GM19372 (cell line): Measurements from ENCODE around the gene RABGEF1.
"Not testable (repeated sequence)": the region's sequence is repeated elsewhere in the genome, so short reads cannot be mapped to it uniquely, and the experiment has no call there.

ENCODE experiments used
- ATAC-seq: cut with Tn5 transposase; IDR thresholded peaks from one replicate; pipeline ENCODE4 v1.9.1; 2021; ENCODE audit warnings: mild to moderate bottlenecking, low read depth, moderate library complexity; ENCODE audit not compliant: unreplicated experiment

RABGEF1 gene

GRCh38 chr7:66740302-66740979, at the start of gene RABGEF1:
Gene RABGEF1, plus strand, starts transcription at chr7:66740733. Its CDS starts 31,167 bp downstream, at chr7:66771900.
- peak; percentile 86 for ATAC-seq

- ATAC-seq, result no peak
These were observed 47.2 kb upstream of the RABGEF1 start for GRCh38 chr7:66693331-66693730.

- no peak for ATAC-seq
These were observed 46.2 kb upstream of the RABGEF1 start for GRCh38 chr7:66694286-66694685.

- ATAC-seq, result not testable (repeated sequence)
These were observed 45.1 kb upstream of the RABGEF1 start for GRCh38 chr7:66695417-66695816.

- ATAC-seq, result not testable (repeated sequence)
These were observed 44.4 kb upstream of the RABGEF1 start for GRCh38 chr7:66696134-66696533.

- no peak for ATAC-seq
These were observed 43.8 kb upstream of the RABGEF1 start for GRCh38 chr7:66696774-66697191.

- ATAC-seq, result no peak
These were observed 42.8 kb upstream of the RABGEF1 start for GRCh38 chr7:66697449-66698438.

- no peak for ATAC-seq
These were observed 41.8 kb upstream of the RABGEF1 start for GRCh38 chr7:66698652-66699205.

- no peak for ATAC-seq
These were observed 40.5 kb upstream of the RABGEF1 start for GRCh38 chr7:66699998-66700397.

- no peak for ATAC-seq
These were observed 39.9 kb upstream of the RABGEF1 start for GRCh38 chr7:66700633-66701131.

GRCh38 chr7:66707825-66708224, 32.7 kb upstream of the RABGEF1 start:
- ATAC-seq, result no peak

GRCh38 chr7:66710752-66711151, 29.8 kb upstream of the RABGEF1 start:
- not testable (repeated sequence) for ATAC-seq

GRCh38 chr7:66713687-66714086, 26.8 kb upstream of the RABGEF1 start:
- no peak for ATAC-seq

GRCh38 chr7:66716634-66717033, 23.9 kb upstream of the RABGEF1 start:
- not testable (repeated sequence) for ATAC-seq

GRCh38 chr7:66720561-66720960, 20.0 kb upstream of the RABGEF1 start:
- ATAC-seq, result no peak

GRCh38 chr7:66725843-66726242, 14.7 kb upstream of the RABGEF1 start:
- ATAC-seq, result no peak

GRCh38 chr7:66727058-66727457, 13.5 kb upstream of the RABGEF1 start:
- ATAC-seq, result no peak

- no peak for ATAC-seq
These were observed 12.0 kb upstream of the RABGEF1 start for GRCh38 chr7:66728571-66728970.

GRCh38 chr7:66729274-66729673, 11.3 kb upstream of the RABGEF1 start:
- ATAC-seq, result no peak

- no peak for ATAC-seq
These were observed 8.5 kb upstream of the RABGEF1 start for GRCh38 chr7:66731986-66732385.

GRCh38 chr7:66732439-66732838, 8.1 kb upstream of the RABGEF1 start:
- no peak for ATAC-seq
